Suprapubic skin (tissue), 4 donors: ENCODE results near the gene CAMK2D. TPM values are rescaled to one million over a fixed set of nuclear protein-coding genes. Genes with fewer than 3 reads are reported as not detected.
A peak's percentile ranks its signal among the peaks of the same experiment; 100 is the strongest.

Source experiments
- DNase-seq, 2 donors: peaks; one replicate each; pipeline ENCODE4 v3.0.0-alpha.2; 2019; ENCODE audit warnings: low spot score in 2 of 2
- H3K27ac ChIP-seq: fragments of 200-600 bp; sonication (generic); one replicate; pipeline ENCODE4 v1.5.1; 2019
- H3K27me3 ChIP-seq: fragments of 200-600 bp; sonication (generic); one replicate; pipeline ENCODE4 v1.5.1; 2019
- H3K36me3 ChIP-seq: fragments of 200-600 bp; sonication (generic); one replicate; pipeline ENCODE4 v1.5.1; 2019
- H3K4me1 ChIP-seq: fragments of 200-600 bp; sonication (generic); one replicate; pipeline ENCODE4 v1.5.1; 2019
- H3K4me3 ChIP-seq: fragments of 200-600 bp; sonication (generic); one replicate; pipeline ENCODE4 v1.5.1; 2019; ENCODE audit warnings: mild to moderate bottlenecking
- H3K9me3 ChIP-seq: fragments of 200-600 bp; sonication (generic); one replicate; pipeline ENCODE4 v1.5.1; 2019
- CTCF ChIP-seq, 2 donors: fragments of 200-600 bp in 1 of 2; fragments of 450-650 bp in 1 of 2; sonication (generic) in 1 of 2; IDR thresholded peaks; one replicate each; pipeline ENCODE4 v1.5.1; 2016 to 2019; ENCODE audit warnings: antibody characterized with exemption in 2 of 2, mild to moderate bottlenecking in 1 of 2, moderate library complexity in 1 of 2
- EP300 ChIP-seq: sonication (generic); formaldehyde crosslinking; IDR thresholded peaks from one replicate; pipeline ENCODE4 v1.6.1; 2017; ENCODE audit warnings: antibody characterized with exemption
- POLR2A ChIP-seq, 2 donors: fragments of 450-650 bp; IDR thresholded peaks; one replicate each; pipeline ENCODE4 v1.6.1; 2017; ENCODE audit warnings: antibody characterized with exemption in 2 of 2, mild to moderate bottlenecking in 2 of 2, moderate library complexity in 2 of 2
- POLR2AphosphoS5 ChIP-seq, 3 donors: sonication (generic); formaldehyde crosslinking; IDR thresholded peaks; one replicate each; pipeline ENCODE4 v1.6.1; 2017; ENCODE audit warnings: antibody characterized with exemption in 3 of 3
- WGBS: methylation state at CpG from one replicate; pipeline ENCODE4 v1.1.5; 2018; 5-methylcytosine and 5-hydroxymethylcytosine counted together
- total RNA-seq, 4 donors: library from RNA; depleted of rRNA; stranded (reverse); fragments of >200 nt; gene quantifications; one replicate each; pipeline ENCODE4 v1.1.0, GENCODE V29; 2016

The CAMK2D gene
- total RNA-seq, 4 donors from 2014 or later: 21.5 to 38.2 (median 30.5) TPM

- no peaks in the 10 kb centered on the region for H3K36me3 ChIP-seq
- no peaks in the 10 kb centered on the region for H3K27me3 ChIP-seq
- no peaks in the 10 kb centered on the region for H3K9me3 ChIP-seq
- H3K27ac ChIP-seq: peak overlapping the region; percentile 28
- 87% methylated on average over 4 of the region's 4 CpGs for WGBS
- H3K4me3 ChIP-seq: no peak overlapping the region
- DNase-seq: no peak
- TF ChIP-seq POLR2AphosphoS5 (IDR thresholded peaks at IDR 0.05) (no peak), EP300 (no peak), CTCF (IDR thresholded peaks at IDR 0.05) (no peak), POLR2A (IDR thresholded peaks at IDR 0.05) (no peak)
- peaks cover 17% of the 10 kb centered on the region for H3K4me1 ChIP-seq
Measured at GRCh38 chr4:113556382-113557134, 205.0 kb downstream of the CAMK2D start.

- no peak for DNase-seq
- Histone ChIP-seq H3K27ac (peak overlapping the region; percentile 28), H3K4me1 (peaks cover 17% of the 10 kb centered on the region), H3K36me3 (peaks cover 3% of the 10 kb centered on the region), H3K4me3 (no peak overlapping the region), H3K9me3 (no peaks in the 10 kb centered on the region), H3K27me3 (no peaks in the 10 kb centered on the region)
- 71% methylated on average over 5 of the region's 5 CpGs for WGBS
- TF ChIP-seq POLR2AphosphoS5 (IDR thresholded peaks at IDR 0.05) (no peak), EP300 (no peak), CTCF (IDR thresholded peaks at IDR 0.05) (no peak), POLR2A (IDR thresholded peaks at IDR 0.05) (no peak)
Measured at GRCh38 chr4:113555868-113556267, 205.7 kb downstream of the CAMK2D start.

GRCh38 chr4:113553082-113553481, 208.5 kb downstream of the CAMK2D start:
- Histone ChIP-seq H3K27me3 (no peaks in the 10 kb centered on the region), H3K4me3 (no peak overlapping the region), H3K9me3 (no peaks in the 10 kb centered on the region), H3K4me1 (peaks cover 17% of the 10 kb centered on the region), H3K27ac (no peak overlapping the region), H3K36me3 (peaks cover 3% of the 10 kb centered on the region)
- 91% methylated on average over 3 of the region's 3 CpGs for WGBS
- no peak for TF ChIP-seq POLR2A (IDR thresholded peaks at IDR 0.05)
- DNase-seq: no peak

- no peak for TF ChIP-seq POLR2AphosphoS5 (IDR thresholded peaks at IDR 0.05)
- no peak for TF ChIP-seq EP300
- no peak for TF ChIP-seq POLR2A (IDR thresholded peaks at IDR 0.05)
- TF ChIP-seq CTCF (IDR thresholded peaks at IDR 0.05): no peak
- DNase-seq: no peak
- no peaks in the 10 kb centered on the region for H3K27me3 ChIP-seq
- no peak overlapping the region for H3K27ac ChIP-seq
- no peak overlapping the region for H3K4me3 ChIP-seq
- H3K9me3 ChIP-seq: no peaks in the 10 kb centered on the region
- 94% methylated on average over 2 of the region's 2 CpGs for WGBS
- peaks cover 8% of the 10 kb centered on the region for H3K4me1 ChIP-seq
- H3K36me3 ChIP-seq: peaks cover 3% of the 10 kb centered on the region
Measured at GRCh38 chr4:113550510-113550909, 211.0 kb downstream of the CAMK2D start.

- H3K27me3 ChIP-seq: no peaks in the 10 kb centered on the region
- DNase-seq: no peak
- no peaks in the 10 kb centered on the region for H3K9me3 ChIP-seq
- H3K36me3 ChIP-seq: peaks cover 3% of the 10 kb centered on the region
- TF ChIP-seq POLR2A (IDR thresholded peaks at IDR 0.05) (no peak), EP300 (no peak), POLR2AphosphoS5 (IDR thresholded peaks at IDR 0.05) (no peak), CTCF (IDR thresholded peaks at IDR 0.05) (no peak)
- H3K4me3 ChIP-seq: no peak overlapping the region
- WGBS: 100% methylated on average over 1 of the region's 1 CpG
- peak overlapping the region; percentile 35 for H3K27ac ChIP-seq
- peaks cover 8% of the 10 kb centered on the region for H3K4me1 ChIP-seq
Measured at GRCh38 chr4:113548303-113548702, 213.2 kb downstream of the CAMK2D start.
